Mesothelial cell of epicardium (in vitro differentiated cells): ENCODE results near the gene CRB2. TPM values are rescaled to one million over a fixed set of nuclear protein-coding genes. Genes with fewer than 3 reads are reported as not detected.
"Not testable (repeated sequence)": the region's sequence is repeated elsewhere in the genome, so short reads cannot be mapped to it uniquely, and the experiment has no call there.

ENCODE experiments used
- DNase-seq, 2 experiments: peaks; one replicate each; pipeline ENCODE4 v3.0.0; 2021; ENCODE audit warnings: low spot score in 2 of 2; ENCODE audit not compliant: unreplicated experiment in 2 of 2
- H3K27ac Mint-ChIP-seq: 2 replicates; pipeline ENCODE4 v1.8.0; 2021; ENCODE audit warnings: mixed read lengths
- H3K27me3 Mint-ChIP-seq: 2 replicates; pipeline ENCODE4 v1.8.0; 2021; ENCODE audit warnings: low read depth, mixed read lengths
- H3K36me3 Mint-ChIP-seq: 2 replicates; pipeline ENCODE4 v1.8.0; 2021; ENCODE audit warnings: mixed read lengths
- H3K4me1 Mint-ChIP-seq: 2 replicates; pipeline ENCODE4 v1.8.0; 2021; ENCODE audit warnings: mixed read lengths
- H3K4me3 Mint-ChIP-seq: 2 replicates; pipeline ENCODE4 v1.8.0; 2021; ENCODE audit warnings: mild to moderate bottlenecking, moderate library complexity, mixed read lengths
- H3K9me3 Mint-ChIP-seq: 2 replicates; pipeline ENCODE4 v1.8.0; 2021; ENCODE audit warnings: mixed read lengths
- CTCF ChIP-seq: fragments of 200-600 bp; sonication (generic); IDR thresholded peaks from one replicate; pipeline ENCODE4 v1.5.0; 2021; ENCODE audit warnings: antibody characterized with exemption; ENCODE audit not compliant: unreplicated experiment
- total RNA-seq: library from RNA; stranded (reverse); gene quantifications from 3 replicates; pipeline ENCODE4 v1.2.1, GENCODE V29; 2021

The CRB2 gene
- total RNA-seq, 1 donor from 2014 or later: 41.0 TPM

DNA sequence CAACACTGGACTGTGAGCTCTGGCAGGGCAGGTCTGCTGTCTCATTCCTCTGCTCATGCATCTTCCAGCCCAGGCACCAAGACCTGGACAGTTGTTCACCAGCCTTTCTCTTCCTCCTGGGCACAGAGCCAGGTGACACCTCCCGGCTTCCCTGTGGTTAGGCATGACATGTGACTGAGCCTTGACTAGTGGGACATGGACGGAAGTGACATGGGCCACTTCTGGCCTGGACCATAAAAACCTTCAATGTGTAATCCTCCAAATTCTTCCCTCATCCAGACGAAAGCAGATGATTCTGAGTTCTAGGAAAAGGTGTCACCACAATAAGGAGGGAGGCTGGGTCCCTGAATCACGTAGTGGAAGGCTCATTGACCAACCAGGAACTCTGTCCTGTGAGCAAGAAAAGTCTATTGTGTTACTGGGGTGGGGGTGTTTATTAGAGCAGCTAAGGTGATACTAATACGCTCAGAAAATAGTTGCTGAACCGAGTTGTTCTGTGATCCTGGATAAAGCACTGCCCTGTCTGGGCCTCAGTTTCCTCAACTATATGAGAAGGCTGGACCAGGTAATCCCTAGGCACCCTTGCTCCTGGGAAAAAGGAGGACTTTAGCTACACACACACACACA is 26.6 kb upstream of the CRB2 start:
- H3K27ac Mint-ChIP-seq: peak overlapping the region; percentile 41
- H3K36me3 Mint-ChIP-seq: no peaks in the 10 kb centered on the region
- H3K4me1 Mint-ChIP-seq: peaks cover 52% of the 10 kb centered on the region

GRCh38 chr9:123331346-123332060 is 24.5 kb upstream of the CRB2 start:
- Mint-ChIP-seq H3K36me3 (no peaks in the 10 kb centered on the region), H3K4me3 (no peak overlapping the region), H3K27me3 (no peaks in the 10 kb centered on the region), H3K27ac (no peak overlapping the region), H3K9me3 (no peaks in the 10 kb centered on the region), H3K4me1 (peaks cover 62% of the 10 kb centered on the region)
- DNase-seq: no peak
- no peak for TF ChIP-seq CTCF

More for the DNA sequence above, 26.6 kb upstream of the CRB2 start:
- no peak overlapping the region for H3K4me3 Mint-ChIP-seq
- TF ChIP-seq CTCF: no peak
- H3K9me3 Mint-ChIP-seq: no peaks in the 10 kb centered on the region
- DNase-seq: no peak
- no peaks in the 10 kb centered on the region for H3K27me3 Mint-ChIP-seq

DNA sequence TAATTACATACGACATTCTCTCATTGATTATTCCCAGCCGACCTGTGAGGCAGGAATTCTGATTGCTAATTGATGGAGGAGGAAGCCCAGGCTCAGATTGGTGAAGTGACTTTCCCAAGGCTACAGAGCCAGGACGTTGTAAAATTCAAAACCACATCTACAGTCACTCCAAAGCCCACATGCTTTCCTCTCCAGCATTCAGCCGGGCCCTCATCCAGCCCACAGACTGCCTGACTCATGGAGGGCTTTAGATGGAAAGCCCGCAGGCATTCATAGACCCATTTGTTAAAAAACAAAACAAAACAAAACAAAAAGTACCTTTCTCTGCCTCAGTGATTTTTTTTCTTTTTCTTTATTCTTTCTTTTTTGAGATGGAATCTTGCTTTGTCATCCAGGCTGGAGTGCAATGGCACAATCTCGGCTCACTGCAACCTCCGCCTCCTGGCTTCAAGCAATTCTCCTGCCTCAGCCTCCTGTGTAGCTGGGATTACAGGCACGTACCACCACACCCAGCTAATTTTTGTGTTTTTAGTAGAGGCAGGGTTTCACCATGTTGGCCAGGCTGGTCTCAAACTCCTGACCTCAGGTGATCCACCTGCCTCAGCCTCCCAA is 22.8 kb upstream of the CRB2 start:
- not testable (repeated sequence) for H3K27me3 Mint-ChIP-seq, H3K9me3 Mint-ChIP-seq, H3K36me3 Mint-ChIP-seq, H3K27ac Mint-ChIP-seq, DNase-seq, H3K4me3 Mint-ChIP-seq
- peaks cover 52% of the 10 kb centered on the region for H3K4me1 Mint-ChIP-seq

DNA sequence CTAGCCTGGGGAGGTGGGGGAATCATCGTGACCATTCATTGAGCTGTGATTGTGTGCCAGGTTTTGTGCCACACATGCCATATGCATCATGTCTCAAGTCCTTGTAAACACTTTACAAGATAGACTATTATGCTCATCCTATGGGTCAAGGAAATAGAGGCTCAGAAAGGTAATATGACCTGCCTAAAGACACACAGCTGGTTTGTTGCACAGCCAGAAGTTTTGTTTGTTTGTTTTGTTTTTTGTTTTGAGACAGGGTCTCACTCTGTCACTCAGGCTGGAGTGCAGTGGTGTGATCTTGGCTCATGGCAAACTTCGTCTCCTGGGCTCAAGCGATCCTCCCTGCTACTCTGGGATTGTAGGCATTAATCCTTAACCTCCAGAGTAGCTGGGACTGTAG is 21.4 kb upstream of the CRB2 start:
- peak overlapping the region; percentile 98 for H3K27ac Mint-ChIP-seq
- peaks cover 44% of the 10 kb centered on the region for H3K4me1 Mint-ChIP-seq
- TF ChIP-seq CTCF: no peak
- H3K36me3 Mint-ChIP-seq: no peaks in the 10 kb centered on the region
- DNase-seq: no peak
- H3K4me3 Mint-ChIP-seq: no peak overlapping the region
- H3K27me3 Mint-ChIP-seq: no peaks in the 10 kb centered on the region
- no peaks in the 10 kb centered on the region for H3K9me3 Mint-ChIP-seq

DNA sequence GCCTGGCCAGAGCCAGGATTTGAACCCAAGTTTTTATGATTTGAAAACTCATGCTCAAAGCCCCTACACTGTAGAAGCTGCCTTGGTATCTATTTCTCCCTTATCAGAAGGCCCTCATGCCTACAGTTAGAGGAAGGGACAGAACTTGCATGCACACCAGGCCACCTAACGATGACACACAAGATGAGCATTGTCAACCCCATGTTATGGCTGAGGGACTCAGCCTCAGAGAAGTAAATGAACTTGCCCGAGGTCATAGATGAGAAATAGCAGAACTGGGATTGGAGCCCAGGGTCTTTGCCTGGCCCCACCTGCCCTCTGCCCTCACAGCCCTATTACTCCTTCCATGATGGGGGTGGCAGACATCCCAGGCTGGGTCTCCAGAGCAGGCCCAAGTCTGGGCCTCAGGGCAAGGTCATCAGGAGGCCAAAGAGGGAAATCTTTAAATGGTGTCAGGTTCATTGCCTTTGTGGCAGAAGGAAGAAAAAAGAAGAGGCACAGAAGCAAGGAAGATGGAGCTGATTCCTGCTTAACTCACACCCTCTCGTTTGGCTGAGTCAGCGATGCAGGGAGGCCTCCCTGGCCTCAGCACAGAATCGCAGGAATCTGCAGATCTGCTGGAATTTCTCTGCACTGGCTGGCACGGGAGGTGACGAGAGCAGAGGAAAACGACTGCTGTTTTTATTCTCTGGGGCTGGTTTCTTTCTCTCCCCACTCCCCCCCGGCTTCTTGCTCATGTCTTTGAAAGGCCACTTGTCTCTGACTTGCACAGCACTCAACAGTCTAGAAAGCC is 20.6 kb upstream of the CRB2 start:
- H3K9me3 Mint-ChIP-seq: no peaks in the 10 kb centered on the region
- DNase-seq: peak in 1 of 2 experiments; percentile 66
- H3K36me3 Mint-ChIP-seq: no peaks in the 10 kb centered on the region
- TF ChIP-seq CTCF: no peak
- H3K27ac Mint-ChIP-seq: peak overlapping the region; percentile 98
- H3K4me3 Mint-ChIP-seq: peak overlapping the region; percentile 27
- H3K27me3 Mint-ChIP-seq: no peaks in the 10 kb centered on the region
- H3K4me1 Mint-ChIP-seq: peaks cover 46% of the 10 kb centered on the region

DNA sequence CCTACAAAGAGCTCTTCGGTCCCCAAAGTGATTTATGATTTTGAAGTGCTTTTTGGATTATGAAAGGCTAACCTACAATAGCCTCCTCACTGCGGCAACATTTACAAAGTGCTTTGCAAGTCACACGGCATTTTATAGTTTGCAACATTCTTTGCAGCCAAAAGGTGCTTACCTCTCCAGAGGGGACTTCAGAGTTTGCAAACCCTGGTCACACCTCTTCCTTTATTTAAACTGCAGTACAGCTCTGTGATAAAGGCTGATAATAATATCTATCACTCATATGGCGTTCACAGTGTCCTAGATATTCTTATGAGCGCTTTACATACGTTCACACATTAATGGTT is 20.0 kb upstream of the CRB2 start:
- H3K4me1 Mint-ChIP-seq: peaks cover 46% of the 10 kb centered on the region
- no peaks in the 10 kb centered on the region for H3K9me3 Mint-ChIP-seq
- DNase-seq: no peak
- TF ChIP-seq CTCF: no peak
- H3K36me3 Mint-ChIP-seq: no peaks in the 10 kb centered on the region
- peak overlapping the region; percentile 27 for H3K4me3 Mint-ChIP-seq
- H3K27me3 Mint-ChIP-seq: no peaks in the 10 kb centered on the region
- H3K27ac Mint-ChIP-seq: peak overlapping the region; percentile 98
